HepG2 (cell line): ENCODE measurements around the gene TMEM190. TPM values are rescaled to one million over a fixed set of nuclear protein-coding genes. Genes with fewer than 3 reads are reported as not detected.
A peak's percentile ranks its signal among the peaks of the same experiment; 100 is the strongest.

Experiments
- ASH2L ChIP-seq: fragments of 300-600, 200-600 bp; sonication (generic); IDR thresholded peaks from 2 replicates; pipeline ENCODE4 v1.7.0; 2017; ENCODE audit warnings: low read depth, mild to moderate bottlenecking, moderate library complexity, mixed read lengths, low read length; ENCODE audit not compliant: insufficient read length
- DNMT1 ChIP-seq: sonication (generic); formaldehyde crosslinking; IDR thresholded peaks from 2 replicates; pipeline ENCODE4 v1.5.1; 2020; ENCODE audit warnings: mild to moderate bottlenecking, missing genetic modification reagents
- ETV6 ChIP-seq: sonication (generic); formaldehyde crosslinking; conservative IDR thresholded peaks from 2 replicates; pipeline ENCODE4 v1.4.0; 2020; ENCODE audit warnings: missing genetic modification reagents
- KLF12 ChIP-seq: sonication (generic); formaldehyde crosslinking; IDR thresholded peaks from 2 replicates; pipeline ENCODE4 v1.4.0; 2020; ENCODE audit warnings: missing genetic modification reagents, borderline replicate concordance
- POLR2G ChIP-seq: fragments of 200-400 bp; formaldehyde crosslinking; IDR thresholded peaks from 2 replicates; pipeline ENCODE4 v1.6.1; 2018; ENCODE audit warnings: mild to moderate bottlenecking, low read depth, low read length, moderate library complexity
- RAD21 ChIP-seq: fragments of 450-650 bp; formaldehyde crosslinking; IDR thresholded peaks from 2 replicates; pipeline ENCODE4 v1.5.0; 2020; ENCODE audit warnings: mild to moderate bottlenecking
- RFXANK ChIP-seq: IDR thresholded peaks from 2 replicates; pipeline ENCODE4 v1.6.1; 2016
- SIN3A ChIP-seq: IDR thresholded peaks from 2 replicates; pipeline ENCODE4 v1.6.1; 2011; ENCODE audit warnings: low read depth, mild to moderate bottlenecking, control low read depth, low read length, borderline replicate concordance
- SMYD3 ChIP-seq: sonication (generic); formaldehyde crosslinking; IDR thresholded peaks from 2 replicates; pipeline ENCODE4 v1.8.1; 2023; ENCODE audit warnings: mild to moderate bottlenecking, missing genetic modification reagents
- SP2 ChIP-seq: sonication (generic); formaldehyde crosslinking; IDR thresholded peaks from 2 replicates; pipeline ENCODE4 v1.5.1; 2020; ENCODE audit warnings: mild to moderate bottlenecking, missing genetic modification reagents
- ZBTB7A ChIP-seq: sonication (generic); formaldehyde crosslinking; IDR thresholded peaks from 2 replicates; pipeline ENCODE4 v1.8.0; 2022; ENCODE audit warnings: mild to moderate bottlenecking, missing genetic modification reagents
- ZNF276 ChIP-seq: sonication (generic); formaldehyde crosslinking; IDR thresholded peaks from 2 replicates; pipeline ENCODE4 v1.4.0; 2020; ENCODE audit warnings: mild to moderate bottlenecking, low read depth, missing genetic modification reagents
- ZNF431 ChIP-seq: sonication (generic); formaldehyde crosslinking; IDR thresholded peaks from 2 replicates; pipeline ENCODE4 v1.9.0; 2022; ENCODE audit warnings: missing genetic modification reagents, low read depth, mild to moderate bottlenecking, borderline replicate concordance
- ZNF772 ChIP-seq: sonication (generic); formaldehyde crosslinking; IDR thresholded peaks from 2 replicates; pipeline ENCODE4 v1.5.0; 2020; ENCODE audit warnings: mild to moderate bottlenecking, missing genetic modification reagents
- ZNF780A ChIP-seq: sonication (generic); formaldehyde crosslinking; IDR thresholded peaks from 2 replicates; pipeline ENCODE4 v1.8.0; 2022; ENCODE audit warnings: mild to moderate bottlenecking, missing genetic modification reagents, moderate library complexity
- polyA plus RNA-seq, 8 experiments: library from polyadenylated mRNA; depleted of rRNA in 3 of 8; stranded (reverse) in 7 of 8; unstranded in 1 of 8; fragments of >200 nt; fragmentation: Illumina TruSeq in 4 of 8; extraction: Trizol in 4 of 8; gene quantifications; 2 replicates each; pipeline versions ENCODE4 v1.2.1 to v1.2.3, GENCODE V29; 2011 to 2016; ENCODE audit warnings: low read depth in 4 of 8, missing spikeins in 1 of 8, mixed read lengths in 1 of 8; ENCODE audit not compliant: insufficient read depth in 1 of 8
- total RNA-seq, 5 experiments: library from RNA; depleted of rRNA; stranded (reverse); fragments of >200 nt; fragmentation: Illumina TruSeq; extraction: Trizol; gene quantifications; 2 replicates each; pipeline ENCODE4 v1.2.3, GENCODE V29; 2016; ENCODE audit warnings: low read depth in 1 of 5
- TF ChIP-seq, protein P1 (sequence below), 2 experiments: fragments of 450-650 bp in 1 of 2; sonication (generic) in 1 of 2; formaldehyde crosslinking in 1 of 2; IDR thresholded peaks; 2 replicates each; pipeline versions ENCODE4 v1.6.1 to v1.8.0; 2016 to 2022; ENCODE audit warnings: antibody characterized with exemption in 1 of 2, mild to moderate bottlenecking in 1 of 2, missing genetic modification reagents in 1 of 2

Gene TMEM190
- total and polyA plus RNA-seq, 2 of the 13 experiments (the other 11 are each of a cell fraction or from before 2014, with no cell fraction given): 0.35 to 0.83 TPM

DNA sequence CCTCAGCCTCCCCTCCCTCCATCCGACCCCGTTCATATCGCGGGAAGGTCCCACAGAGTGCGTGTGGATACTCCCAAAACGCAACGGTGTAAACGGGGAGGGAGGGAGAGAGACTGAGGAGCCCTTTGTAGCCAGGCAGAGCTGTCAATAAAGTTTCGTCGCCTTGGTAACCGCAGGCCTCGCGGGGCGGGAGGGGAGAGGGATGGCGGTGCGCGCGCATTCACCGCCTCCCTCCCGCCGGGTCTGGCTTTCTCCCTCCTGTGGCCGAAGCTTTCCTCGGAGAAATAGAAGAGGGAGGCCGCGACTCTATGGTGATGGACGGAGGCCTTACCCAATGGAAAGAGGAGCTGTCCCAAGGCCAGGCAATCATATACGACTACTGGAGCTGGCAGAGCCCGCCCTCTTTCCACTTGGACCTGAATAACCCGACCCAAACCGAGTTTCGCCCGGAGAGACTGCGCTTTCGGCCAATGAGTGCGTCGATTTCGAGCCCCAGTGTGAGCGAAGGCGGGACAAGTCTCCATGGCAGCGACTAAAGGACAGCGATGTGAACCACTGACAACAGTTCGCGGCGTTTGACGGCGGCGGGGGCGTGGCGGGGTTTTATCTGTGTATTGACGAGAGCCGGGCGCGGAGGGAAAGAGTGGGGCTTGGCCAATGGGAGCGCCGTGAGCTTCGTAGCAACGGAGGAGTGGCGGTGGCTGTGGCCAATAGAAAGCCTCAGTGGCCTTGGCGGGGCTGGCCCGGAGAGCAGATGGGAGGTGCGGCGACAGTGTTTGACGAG lies 37.3 kb upstream of the TMEM190 start, which contains the start of gene KMT5C (continued):
- TF ChIP-seq ZNF431 (CRISPR knock-in tag) (no peak), ZNF780A (CRISPR knock-in tag) (no peak), POLR2G (no peak), RFXANK (CRISPR knock-in tag) (0 out of 2 replicates have a peak, but pooled peaks have one; percentile 50), SMYD3 (CRISPR knock-in tag) (0 out of 2 replicates have a peak, but pooled peaks have one; percentile 16), KLF12 (CRISPR knock-in tag) (0 out of 2 replicates have a peak, but pooled peaks have one; percentile 18), ZBTB7A (CRISPR knock-in tag) (no peak), ETV6 (no peak), ZNF276 (no peak), RAD21 (CRISPR knock-in tag) (peak; percentile 19; the same call in 1 of the 2 replicates), ZNF772 (peak; percentile 69; the same call in 1 of the 2 replicates), ASH2L (peak; percentile 49), DNMT1 (no peak), SP2 (CRISPR knock-in tag) (peak; percentile 98), SIN3A (0 out of 2 replicates have a peak, but pooled peaks have one; percentile 68)
- TF ChIP-seq, protein P1, sequence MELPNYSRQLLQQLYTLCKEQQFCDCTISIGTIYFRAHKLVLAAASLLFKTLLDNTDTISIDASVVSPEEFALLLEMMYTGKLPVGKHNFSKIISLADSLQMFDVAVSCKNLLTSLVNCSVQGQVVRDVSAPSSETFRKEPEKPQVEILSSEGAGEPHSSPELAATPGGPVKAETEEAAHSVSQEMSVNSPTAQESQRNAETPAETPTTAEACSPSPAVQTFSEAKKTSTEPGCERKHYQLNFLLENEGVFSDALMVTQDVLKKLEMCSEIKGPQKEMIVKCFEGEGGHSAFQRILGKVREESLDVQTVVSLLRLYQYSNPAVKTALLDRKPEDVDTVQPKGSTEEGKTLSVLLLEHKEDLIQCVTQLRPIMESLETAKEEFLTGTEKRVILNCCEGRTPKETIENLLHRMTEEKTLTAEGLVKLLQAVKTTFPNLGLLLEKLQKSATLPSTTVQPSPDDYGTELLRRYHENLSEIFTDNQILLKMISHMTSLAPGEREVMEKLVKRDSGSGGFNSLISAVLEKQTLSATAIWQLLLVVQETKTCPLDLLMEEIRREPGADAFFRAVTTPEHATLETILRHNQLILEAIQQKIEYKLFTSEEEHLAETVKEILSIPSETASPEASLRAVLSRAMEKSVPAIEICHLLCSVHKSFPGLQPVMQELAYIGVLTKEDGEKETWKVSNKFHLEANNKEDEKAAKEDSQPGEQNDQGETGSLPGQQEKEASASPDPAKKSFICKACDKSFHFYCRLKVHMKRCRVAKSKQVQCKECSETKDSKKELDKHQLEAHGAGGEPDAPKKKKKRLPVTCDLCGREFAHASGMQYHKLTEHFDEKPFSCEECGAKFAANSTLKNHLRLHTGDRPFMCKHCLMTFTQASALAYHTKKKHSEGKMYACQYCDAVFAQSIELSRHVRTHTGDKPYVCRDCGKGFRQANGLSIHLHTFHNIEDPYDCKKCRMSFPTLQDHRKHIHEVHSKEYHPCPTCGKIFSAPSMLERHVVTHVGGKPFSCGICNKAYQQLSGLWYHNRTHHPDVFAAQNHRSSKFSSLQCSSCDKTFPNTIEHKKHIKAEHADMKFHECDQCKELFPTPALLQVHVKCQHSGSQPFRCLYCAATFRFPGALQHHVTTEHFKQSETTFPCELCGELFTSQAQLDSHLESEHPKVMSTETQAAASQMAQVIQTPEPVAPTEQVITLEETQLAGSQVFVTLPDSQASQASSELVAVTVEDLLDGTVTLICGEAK (IDR thresholded peaks at IDR 0.05): peak; percentile 99
- TF ChIP-seq, protein P1 (CRISPR knock-in tag; IDR thresholded peaks at IDR 0.05): peak; percentile 100
